Measurements from ENCODE around the gene TBC1D25.
A peak's percentile ranks its signal among the peaks of the same experiment; 100 is the strongest.

Gene TBC1D25

GRCh38 chrX:48507246-48507645 is 32.3 kb upstream of the TBC1D25 start:
- Histone ChIP-seq H3K4me1 (no peaks in the 10 kb centered on the region), H3K4me3 (ENCODE audit: low read depth, low read length) (no peak overlapping the region), H3K9me3 (no peaks in the 10 kb centered on the region), H3K36me3 (no peaks in the 10 kb centered on the region), H3K27me3 (no peaks in the 10 kb centered on the region)
- DNase-seq = no peak
- TF ChIP-seq, protein P1, sequence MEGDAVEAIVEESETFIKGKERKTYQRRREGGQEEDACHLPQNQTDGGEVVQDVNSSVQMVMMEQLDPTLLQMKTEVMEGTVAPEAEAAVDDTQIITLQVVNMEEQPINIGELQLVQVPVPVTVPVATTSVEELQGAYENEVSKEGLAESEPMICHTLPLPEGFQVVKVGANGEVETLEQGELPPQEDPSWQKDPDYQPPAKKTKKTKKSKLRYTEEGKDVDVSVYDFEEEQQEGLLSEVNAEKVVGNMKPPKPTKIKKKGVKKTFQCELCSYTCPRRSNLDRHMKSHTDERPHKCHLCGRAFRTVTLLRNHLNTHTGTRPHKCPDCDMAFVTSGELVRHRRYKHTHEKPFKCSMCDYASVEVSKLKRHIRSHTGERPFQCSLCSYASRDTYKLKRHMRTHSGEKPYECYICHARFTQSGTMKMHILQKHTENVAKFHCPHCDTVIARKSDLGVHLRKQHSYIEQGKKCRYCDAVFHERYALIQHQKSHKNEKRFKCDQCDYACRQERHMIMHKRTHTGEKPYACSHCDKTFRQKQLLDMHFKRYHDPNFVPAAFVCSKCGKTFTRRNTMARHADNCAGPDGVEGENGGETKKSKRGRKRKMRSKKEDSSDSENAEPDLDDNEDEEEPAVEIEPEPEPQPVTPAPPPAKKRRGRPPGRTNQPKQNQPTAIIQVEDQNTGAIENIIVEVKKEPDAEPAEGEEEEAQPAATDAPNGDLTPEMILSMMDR (IDR thresholded peaks at IDR 0.05; ENCODE audit: low read depth, low read length) = no peak

GRCh38 chrX:48508400-48509244 is 30.9 kb upstream of the TBC1D25 start, which contains the start of gene PORCN:
Gene PORCN (plus strand): TSS chrX:48508992. CDS start chrX:48509821, 829 bp downstream.
- TF ChIP-seq, protein P1 (IDR thresholded peaks at IDR 0.05; ENCODE audit: low read depth, low read length) = no peak
- no peaks in the 10 kb centered on the region for H3K36me3 ChIP-seq
- peak; percentile 80 for DNase-seq
- H3K9me3 ChIP-seq = no peaks in the 10 kb centered on the region
- peaks cover 3% of the 10 kb centered on the region for H3K4me1 ChIP-seq
- no peaks in the 10 kb centered on the region for H3K27me3 ChIP-seq
- H3K4me3 ChIP-seq (ENCODE audit: low read depth, low read length) = peak within 1 kb of the TSS; percentile 67

DNA sequence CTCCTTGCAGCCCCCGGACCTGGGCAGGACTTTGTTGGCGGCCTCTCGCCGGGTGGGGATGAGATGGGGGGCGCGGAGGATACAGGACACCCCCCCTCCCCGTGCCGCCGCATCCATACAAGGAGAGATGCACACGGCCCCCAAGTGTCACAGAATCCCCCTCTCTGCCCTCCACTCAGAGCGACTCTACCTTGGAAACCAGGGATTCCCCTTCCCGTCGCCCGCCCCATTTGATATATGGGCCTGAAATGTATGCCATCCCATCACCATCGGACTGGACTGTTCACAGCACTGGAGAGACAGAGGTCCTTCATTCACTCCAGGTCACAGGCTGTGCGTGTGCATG is 30.3 kb upstream of the TBC1D25 start:
- peak overlapping the region; percentile 67 for H3K4me3 ChIP-seq (ENCODE audit: low read depth, low read length)
- TF ChIP-seq, protein P1 (IDR thresholded peaks at IDR 0.05; ENCODE audit: low read depth, low read length) = no peak
- no peaks in the 10 kb centered on the region for H3K27me3 ChIP-seq
- no peak for DNase-seq
- no peaks in the 10 kb centered on the region for H3K36me3 ChIP-seq
- H3K9me3 ChIP-seq = no peaks in the 10 kb centered on the region
- H3K4me1 ChIP-seq = peaks cover 9% of the 10 kb centered on the region

DNA sequence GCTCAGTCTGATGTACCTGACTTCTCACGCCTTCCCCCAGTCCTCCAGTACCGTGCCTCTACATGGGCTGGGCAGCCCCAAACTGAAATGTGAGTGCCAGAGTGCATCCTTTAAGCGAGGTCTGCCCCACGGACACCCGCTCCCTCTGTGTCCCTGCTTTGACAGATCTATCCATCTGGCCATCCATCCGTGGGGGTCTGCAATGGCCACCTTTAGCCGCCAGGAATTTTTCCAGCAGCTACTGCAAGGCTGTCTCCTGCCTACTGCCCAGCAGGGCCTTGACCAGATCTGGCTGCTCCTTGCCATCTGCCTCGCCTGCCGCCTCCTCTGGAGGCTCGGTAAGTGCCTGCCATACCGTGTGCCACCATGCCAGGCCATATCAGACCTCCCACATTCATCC is 29.9 kb upstream of the TBC1D25 start:
- H3K4me3 ChIP-seq (ENCODE audit: low read depth, low read length) = peak overlapping the region; percentile 67
- DNase-seq = no peak

GRCh38 chrX:48511560-48511959 is 28.0 kb upstream of the TBC1D25 start:
- Histone ChIP-seq H3K36me3 (no peaks in the 10 kb centered on the region; the same call in 1 of the 2 replicates), H3K4me1 (peaks cover 9% of the 10 kb centered on the region), H3K27me3 (no peaks in the 10 kb centered on the region), H3K9me3 (no peaks in the 10 kb centered on the region), H3K4me3 (ENCODE audit: low read depth, low read length) (no peak overlapping the region)
- no peak for DNase-seq
- TF ChIP-seq, protein P1 (IDR thresholded peaks at IDR 0.05; ENCODE audit: low read depth, low read length) = peak; percentile 57

More for the DNA sequence above, 29.9 kb upstream of the TBC1D25 start:
- no peaks in the 10 kb centered on the region for H3K9me3 ChIP-seq
- no peaks in the 10 kb centered on the region; the same call in 1 of the 2 replicates for H3K36me3 ChIP-seq
- no peaks in the 10 kb centered on the region for H3K27me3 ChIP-seq
- TF ChIP-seq, protein P1 (IDR thresholded peaks at IDR 0.05; ENCODE audit: low read depth, low read length) = no peak
- peaks cover 9% of the 10 kb centered on the region for H3K4me1 ChIP-seq

- no peaks in the 10 kb centered on the region for H3K27me3 ChIP-seq
Measured at GRCh38 chrX:48512371-48512935, 27.1 kb upstream of the TBC1D25 start.

More at GRCh38 chrX:48512371-48512935, 27.1 kb upstream of the TBC1D25 start:
- Histone ChIP-seq H3K36me3 (no peaks in the 10 kb centered on the region; the same call in 1 of the 2 replicates), H3K4me1 (peaks cover 9% of the 10 kb centered on the region), H3K9me3 (no peaks in the 10 kb centered on the region), H3K4me3 (ENCODE audit: low read depth, low read length) (no peak overlapping the region)
- TF ChIP-seq, protein P1 (IDR thresholded peaks at IDR 0.05; ENCODE audit: low read depth, low read length) = no peak
- DNase-seq = no peak

Measured in BE2C (cell line).